ENCODE results near the gene SORL1-AS1.

Gene SORL1-AS1

DNA sequence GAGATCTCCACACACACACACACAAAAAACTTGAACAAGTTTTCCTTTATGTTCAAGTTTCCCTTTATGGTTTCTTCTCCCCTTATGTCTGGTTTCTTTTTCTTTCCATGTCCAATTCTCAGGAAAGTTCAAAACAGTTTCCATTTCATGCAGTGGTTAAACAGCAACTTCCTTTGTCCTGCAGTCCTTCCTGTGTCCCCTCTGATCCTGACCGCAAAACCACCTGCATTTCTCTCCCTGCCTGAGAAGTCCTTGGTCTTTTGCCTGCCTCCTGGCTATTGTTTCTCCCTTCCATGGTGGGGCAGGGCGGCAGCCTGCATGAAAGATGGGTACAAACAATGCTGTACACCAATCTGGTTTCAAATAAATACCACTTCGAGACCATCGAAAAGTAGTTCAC lies 58.9 kb downstream of the SORL1-AS1 start:
- TF ChIP-seq SPI1 (IDR thresholded peaks at IDR 0.05; ENCODE audit: borderline replicate concordance, low read depth): no peak; the same call in 1 of the 2 replicates
- Histone ChIP-seq H3K27ac (replicated peaks) (peak overlapping the region; percentile 15), H3K4me3 (replicated peaks; ENCODE audit: insufficient read depth, low read length) (no peak overlapping the region), H3K27me3 (ENCODE audit: insufficient read depth, poor library complexity, severe bottlenecking) (no peaks in the 10 kb centered on the region)
- DNase-seq (ENCODE audit: low read depth in 1 of 2, low spot score in 1 of 2): peak in 1 of 2 experiments; percentile 48

- DNase-seq (ENCODE audit: low read depth in 1 of 2, low spot score in 1 of 2): no peak
- H3K27ac ChIP-seq (replicated peaks): no peak overlapping the region
- H3K27me3 ChIP-seq (ENCODE audit: insufficient read depth, poor library complexity, severe bottlenecking): no peaks in the 10 kb centered on the region
- no peak overlapping the region for H3K4me3 ChIP-seq (replicated peaks; ENCODE audit: insufficient read depth, low read length)
- TF ChIP-seq POLR2AphosphoS5 (IDR thresholded peaks at IDR 0.05; ENCODE audit: low read depth): no peak
- no peak for TF ChIP-seq GABPA (IDR thresholded peaks at IDR 0.05; ENCODE audit: low read depth)
- no peak for TF ChIP-seq REST (IDR thresholded peaks at IDR 0.05; ENCODE audit: insufficient replicate concordance, low read depth)
- no peak for TF ChIP-seq CTCF (IDR thresholded peaks at IDR 0.05; ENCODE audit: insufficient read depth, low read length)
- no peak for TF ChIP-seq SPI1 (IDR thresholded peaks at IDR 0.05; ENCODE audit: borderline replicate concordance, low read depth)
These were observed 60.9 kb downstream of the SORL1-AS1 start for GRCh38 chr11:121391914-121392313.

DNA sequence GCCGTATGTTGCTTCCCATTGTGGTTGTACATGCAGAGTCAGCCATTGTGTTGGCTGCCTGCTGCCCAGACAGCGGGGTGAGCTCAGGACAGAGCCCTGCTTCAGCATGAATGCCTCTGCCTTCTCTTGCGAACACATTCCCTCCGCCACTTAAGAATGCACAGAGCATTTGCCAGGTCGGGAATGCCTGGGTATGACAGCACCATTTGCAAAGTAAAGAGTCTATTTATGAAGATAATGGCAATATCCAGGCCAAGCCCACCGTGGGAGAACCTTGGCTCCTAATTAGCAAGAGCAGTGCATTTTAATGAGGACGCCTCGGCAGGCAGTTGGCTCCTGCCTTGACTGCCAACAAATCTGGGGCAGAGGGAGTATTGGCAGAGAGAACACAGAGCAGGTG lies 63.1 kb downstream of the SORL1-AS1 start:
- Histone ChIP-seq H3K4me3 (replicated peaks; ENCODE audit: insufficient read depth, low read length) (no peak overlapping the region), H3K27me3 (ENCODE audit: insufficient read depth, poor library complexity, severe bottlenecking) (no peaks in the 10 kb centered on the region), H3K27ac (replicated peaks) (no peak overlapping the region)
- no peak for TF ChIP-seq CTCF (IDR thresholded peaks at IDR 0.05; ENCODE audit: insufficient read depth, low read length)
- TF ChIP-seq GABPA (IDR thresholded peaks at IDR 0.05; ENCODE audit: low read depth): no peak
- no peak for TF ChIP-seq POLR2AphosphoS5 (IDR thresholded peaks at IDR 0.05; ENCODE audit: low read depth)
- no peak for TF ChIP-seq SPI1 (IDR thresholded peaks at IDR 0.05; ENCODE audit: borderline replicate concordance, low read depth)
- no peak for TF ChIP-seq REST (IDR thresholded peaks at IDR 0.05; ENCODE audit: insufficient replicate concordance, low read depth)
- no peak for DNase-seq (ENCODE audit: low read depth in 1 of 2, low spot score in 1 of 2)
